ENCODE results near the gene CAMTA2.

DNA sequence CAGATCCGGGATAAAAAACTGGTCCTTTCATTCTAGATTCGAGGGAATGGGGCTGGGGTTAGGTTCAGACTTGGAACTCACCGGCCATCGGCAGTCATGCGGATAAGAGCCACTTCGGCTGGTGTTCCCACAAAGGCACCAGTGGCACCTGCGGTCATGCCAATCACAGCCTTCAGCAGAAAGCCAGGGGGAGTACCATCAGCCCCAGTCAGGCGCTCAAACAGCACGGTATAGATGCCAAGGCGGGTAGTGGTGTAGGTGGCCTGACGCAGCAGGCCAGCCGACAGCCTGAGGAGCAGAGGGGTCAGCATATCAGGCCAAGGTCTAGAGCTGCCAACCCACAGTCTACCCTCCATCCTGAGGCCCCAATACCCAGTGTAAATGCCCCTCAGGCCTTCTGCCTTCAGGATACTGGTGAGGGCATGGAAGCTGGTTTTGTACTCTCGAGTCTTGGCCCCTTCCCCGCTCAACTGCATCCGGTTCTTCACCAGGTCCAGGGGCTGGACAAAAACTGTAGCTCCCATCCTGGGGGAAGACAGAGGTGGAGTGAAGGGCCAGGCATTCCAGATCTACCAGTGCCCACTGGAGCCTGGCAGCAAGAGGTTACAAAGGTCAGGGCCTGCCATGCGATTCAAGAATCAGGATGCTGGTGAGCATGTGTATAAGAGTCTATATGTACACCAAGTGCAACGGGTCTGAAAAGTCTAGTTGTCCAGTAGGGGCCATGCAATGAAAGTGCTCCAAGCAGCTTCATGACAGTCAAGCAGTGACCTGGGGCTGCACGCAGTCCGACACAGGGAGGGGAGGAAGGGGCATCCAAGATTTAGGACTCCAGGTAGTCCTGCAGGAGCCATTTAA, 48.6 kb downstream of the CAMTA2 start:
- TF ChIP-seq, protein P1, sequence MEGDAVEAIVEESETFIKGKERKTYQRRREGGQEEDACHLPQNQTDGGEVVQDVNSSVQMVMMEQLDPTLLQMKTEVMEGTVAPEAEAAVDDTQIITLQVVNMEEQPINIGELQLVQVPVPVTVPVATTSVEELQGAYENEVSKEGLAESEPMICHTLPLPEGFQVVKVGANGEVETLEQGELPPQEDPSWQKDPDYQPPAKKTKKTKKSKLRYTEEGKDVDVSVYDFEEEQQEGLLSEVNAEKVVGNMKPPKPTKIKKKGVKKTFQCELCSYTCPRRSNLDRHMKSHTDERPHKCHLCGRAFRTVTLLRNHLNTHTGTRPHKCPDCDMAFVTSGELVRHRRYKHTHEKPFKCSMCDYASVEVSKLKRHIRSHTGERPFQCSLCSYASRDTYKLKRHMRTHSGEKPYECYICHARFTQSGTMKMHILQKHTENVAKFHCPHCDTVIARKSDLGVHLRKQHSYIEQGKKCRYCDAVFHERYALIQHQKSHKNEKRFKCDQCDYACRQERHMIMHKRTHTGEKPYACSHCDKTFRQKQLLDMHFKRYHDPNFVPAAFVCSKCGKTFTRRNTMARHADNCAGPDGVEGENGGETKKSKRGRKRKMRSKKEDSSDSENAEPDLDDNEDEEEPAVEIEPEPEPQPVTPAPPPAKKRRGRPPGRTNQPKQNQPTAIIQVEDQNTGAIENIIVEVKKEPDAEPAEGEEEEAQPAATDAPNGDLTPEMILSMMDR (IDR thresholded peaks at IDR 0.05), result no peak
- no peak for TF ChIP-seq POLR2A (IDR thresholded peaks at IDR 0.05)

Data from Peyer's patch (tissue), 4 donors.